BLaER1 treated with 17β-estradiol and CSF1 and Interleukin-3, amounts not matched to agents 10 nM and 100 nM (cell line): ENCODE results near the gene UGT1A7.

Source experiments
- H3K27ac ChIP-seq, 11 experiments: shearing (Covaris generic); formaldehyde crosslinking; 2 replicates each; pipeline ENCODE4 v1.8.1; 2022
- H3K27me3 ChIP-seq, 11 experiments: shearing (Covaris generic); formaldehyde crosslinking; 2 replicates each; pipeline ENCODE4 v1.8.1; 2022
- H3K36me3 ChIP-seq, 11 experiments: shearing (Covaris generic); formaldehyde crosslinking; 2 replicates each; pipeline ENCODE4 v1.8.1; 2022
- H3K4me1 ChIP-seq, 10 experiments: shearing (Covaris generic); formaldehyde crosslinking; 2 replicates each; pipeline ENCODE4 v1.8.1; 2022
- H3K4me2 ChIP-seq, 11 experiments: shearing (Covaris generic); formaldehyde crosslinking; 2 replicates each; pipeline ENCODE4 v1.8.1; 2022
- H3K4me3 ChIP-seq, 10 experiments: shearing (Covaris generic); formaldehyde crosslinking; 2 replicates each; pipeline ENCODE4 v1.8.1; 2022
- H3K9ac ChIP-seq, 11 experiments: shearing (Covaris generic); formaldehyde crosslinking; 2 replicates each; pipeline ENCODE4 v1.8.1; 2022
- H3K9me3 ChIP-seq, 11 experiments: shearing (Covaris generic); formaldehyde crosslinking; replicated peaks in 1 of 11; 2 replicates each; pipeline ENCODE4 v1.8.1; 2022
- H4K20me1 ChIP-seq, 11 experiments: shearing (Covaris generic); formaldehyde crosslinking; 2 replicates each; pipeline ENCODE4 v1.8.1; 2022
- Cebpa-rat ChIP-seq, 11 experiments: shearing (Covaris generic); IDR thresholded peaks; 2 replicates each; pipeline ENCODE4 v1.8.1; 2022

Gene UGT1A7

DNA sequence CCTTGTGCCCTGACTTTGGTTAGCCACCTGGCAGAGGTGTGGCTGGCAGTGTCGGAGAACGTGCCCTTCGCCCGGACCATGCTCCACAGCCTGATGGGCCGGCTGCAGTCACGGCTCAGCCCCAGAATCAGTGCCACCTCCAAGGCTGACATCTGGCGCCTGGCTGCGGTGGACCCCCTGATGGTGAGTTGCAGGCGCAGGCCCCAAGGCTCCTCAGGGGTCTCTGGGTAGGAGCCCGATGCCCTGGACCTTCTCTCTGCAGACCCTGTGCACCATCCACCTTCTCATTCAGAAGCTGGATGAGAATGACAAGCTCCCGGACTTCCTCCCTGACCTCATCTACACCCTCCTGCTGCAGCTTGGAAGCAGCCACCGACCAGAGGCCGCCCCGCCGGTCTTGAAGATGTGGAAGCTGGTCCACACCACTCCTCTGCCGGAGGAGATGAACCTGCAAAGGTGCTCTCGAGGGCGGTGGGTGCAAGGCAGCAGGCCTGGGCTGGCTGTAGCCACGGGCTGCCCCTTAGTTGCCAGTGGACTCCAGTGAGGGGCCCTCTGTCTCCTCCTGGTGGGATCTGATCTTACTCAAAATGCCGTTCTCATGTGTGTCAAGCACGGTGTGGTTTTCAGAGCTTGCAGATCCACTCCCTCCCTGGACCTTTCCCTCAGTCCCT is 140.5 kb downstream of the UGT1A7 start:
- Histone ChIP-seq H4K20me1 (no peaks in the 10 kb centered on the region), H3K4me3 (no peak overlapping the region), H3K36me3 (no peaks in the 10 kb centered on the region), H3K27ac (no peak overlapping the region), H3K4me1 (peaks cover 19 to 41% (median 31%) of the 10 kb centered on the region in 10 experiments), H3K4me2 (peak overlapping the region in 6 of 11 experiments; percentile 15 to 69 (median 59); a peak in 10 of 22 replicates), H3K27me3 (no peaks in the 10 kb centered on the region), H3K9ac (no peak overlapping the region), H3K9me3 (peaks cover 0 to 10% (median 7%) of the 10 kb centered on the region in 11 experiments; a peak in 8 of 22 replicates)
- TF ChIP-seq Cebpa-rat (IDR thresholded peaks at IDR 0.05), result no peak
